Astrocyte of the spinal cord (primary cell): ENCODE results near the gene ABHD12B.
A peak's percentile ranks its signal among the peaks of the same experiment; 100 is the strongest.

Source experiments
- DNase-seq: peaks from one replicate; pipeline ENCODE4 v3.0.0; 2011; ENCODE audit warnings: low read depth, low spot score
- H3K4me3 ChIP-seq: 2 replicates; pipeline ENCODE4 v1.5.1; 2011; ENCODE audit warnings: low read depth, mild to moderate bottlenecking, low read length, moderate library complexity
- CTCF ChIP-seq: IDR thresholded peaks from 2 replicates; pipeline ENCODE4 v1.5.1; 2012; ENCODE audit warnings: low read depth, mild to moderate bottlenecking, low read length, inconsistent platforms
- in situ Hi-C: cut with HindIII; loops from 2 replicates; pipeline ENCODE4 v1.10.0; 2017; ENCODE audit warnings: low sequenced_read_pairs

The ABHD12B gene

GRCh38 chr14:50946234-50946935 is 74.5 kb downstream of the ABHD12B start:
- no peak overlapping the region for H3K4me3 ChIP-seq
- no peak for DNase-seq
- TF ChIP-seq CTCF: no peak
- in situ Hi-C loops: no loop called here

- peak; percentile 55 for DNase-seq
- in situ Hi-C loops: no loop called here
- no peak overlapping the region for H3K4me3 ChIP-seq
- no peak for TF ChIP-seq CTCF
Observed at GRCh38 chr14:50947446-50947845, 75.6 kb downstream of the ABHD12B start.

- DNase-seq: no peak
- in situ Hi-C loops: no loop called here
- no peak for TF ChIP-seq CTCF
- no peak overlapping the region for H3K4me3 ChIP-seq
Observed at GRCh38 chr14:50948205-50948604, 76.4 kb downstream of the ABHD12B start.

GRCh38 chr14:50951032-50951431 is 79.2 kb downstream of the ABHD12B start:
- in situ Hi-C loops: no loop called here
- no peak for TF ChIP-seq CTCF
- H3K4me3 ChIP-seq: no peak overlapping the region
- DNase-seq: no peak

GRCh38 chr14:50953502-50953901 is 81.6 kb downstream of the ABHD12B start:
- DNase-seq: no peak
- in situ Hi-C loops: no loop called here
- no peak overlapping the region for H3K4me3 ChIP-seq
- TF ChIP-seq CTCF: no peak
